A673 (cell line): ENCODE data around the gene PTTG2. TPM values are rescaled to one million over a fixed set of nuclear protein-coding genes. Genes with fewer than 3 reads are reported as not detected.

Experiments
- BruUV-seq: library from RNA; stranded (reverse); fragments of 400-500 nt; replicated peaks from 2 replicates; lab custom pipeline; 2021; lab: Mats Ljungman, UMichigan
- CTCF ChIA-PET: fragments of 300-600 bp; sonication (Branson Sonifier 250); formaldehyde crosslinking; loops from one replicate; lab custom pipeline; 2022; ENCODE audit warnings: antibody characterized with exemption; lab: Charles Lee
- POLR2A ChIA-PET: fragments of 300-600 bp; sonication (Branson Sonifier 250); formaldehyde crosslinking; loops from one replicate; lab custom pipeline; 2022; ENCODE audit warnings: antibody characterized with exemption; ENCODE audit not compliant: low non-redundant PET; lab: Charles Lee
- DNase-seq: peaks from one replicate; pipeline ENCODE4 v3.0.0-alpha.2; 2015; ENCODE audit warnings: low spot score
- H3K27ac ChIP-seq: fragments of 200-600 bp; sonication (generic); 2 replicates; pipeline ENCODE4 v1.5.1; 2016; ENCODE audit warnings: mixed run types, low read depth, mild to moderate bottlenecking, mixed read lengths, antibody characterized with exemption, low read length; ENCODE audit not compliant: poor library complexity, severe bottlenecking
- H3K27me3 ChIP-seq: fragments of 200-600 bp; sonication (generic); replicated peaks from 2 replicates; pipeline ENCODE4 v1.6.1; 2017; ENCODE audit warnings: mixed run types, low read depth, mild to moderate bottlenecking, mixed read lengths, antibody characterized with exemption, low read length; ENCODE audit not compliant: insufficient read depth, poor library complexity
- H3K36me3 ChIP-seq: fragments of 200-600 bp; sonication (generic); 2 replicates; pipeline ENCODE4 v1.6.1; 2016; ENCODE audit warnings: mixed run types, mild to moderate bottlenecking, mixed read lengths, antibody characterized with exemption, low read length; ENCODE audit not compliant: insufficient read depth, poor library complexity, severe bottlenecking
- H3K4me1 ChIP-seq: fragments of 200-600 bp; sonication (generic); 2 replicates; pipeline ENCODE4 v1.6.1; 2017; ENCODE audit warnings: mixed run types, mild to moderate bottlenecking, mixed read lengths, antibody characterized with exemption, low read length; ENCODE audit not compliant: insufficient read depth, poor library complexity, severe bottlenecking
- H3K4me3 ChIP-seq: fragments of 200-600 bp; sonication (generic); 2 replicates; pipeline ENCODE4 v1.5.1; 2016; ENCODE audit warnings: low read depth, mixed run types, mild to moderate bottlenecking, mixed read lengths, low read length; ENCODE audit not compliant: poor library complexity, severe bottlenecking
- H3K9me3 ChIP-seq: fragments of 200-600 bp; sonication (generic); 2 replicates; pipeline ENCODE4 v1.6.1; 2016; ENCODE audit warnings: mixed run types, low read depth, mild to moderate bottlenecking, mixed read lengths, antibody characterized with exemption, low read length; ENCODE audit not compliant: poor library complexity, severe bottlenecking
- EZH2 ChIP-seq: fragments of 200-600 bp; sonication (generic); IDR thresholded peaks from 2 replicates; pipeline ENCODE4 v1.6.1; 2017; ENCODE audit warnings: borderline replicate concordance, low read depth, mild to moderate bottlenecking, mixed read lengths, antibody characterized with exemption, low read length; ENCODE audit not compliant: poor library complexity, severe bottlenecking
- intact Hi-C: fragments of 100-400 bp; cut with micrococcal nuclease; formaldehyde crosslinking; loops from one replicate; pipeline ENCODE4 v1.10.0; 2022; ENCODE audit not compliant: unreplicated experiment
- total RNA-seq: library from RNA; stranded (reverse); gene quantifications from 2 replicates; pipeline ENCODE4 v1.2.3, GENCODE V29; 2021
- TF ChIP-seq, protein P1 (sequence below): fragments of 300-800, 200-600 bp; sonication (generic); conservative IDR thresholded peaks from 2 replicates; pipeline ENCODE4 v1.5.1; 2017; ENCODE audit warnings: low read depth, mild to moderate bottlenecking, antibody characterized with exemption, low read length, moderate library complexity, mixed read lengths

Gene PTTG2
- total RNA-seq, 1 experiment from 2014 or later: not detected

DNA sequence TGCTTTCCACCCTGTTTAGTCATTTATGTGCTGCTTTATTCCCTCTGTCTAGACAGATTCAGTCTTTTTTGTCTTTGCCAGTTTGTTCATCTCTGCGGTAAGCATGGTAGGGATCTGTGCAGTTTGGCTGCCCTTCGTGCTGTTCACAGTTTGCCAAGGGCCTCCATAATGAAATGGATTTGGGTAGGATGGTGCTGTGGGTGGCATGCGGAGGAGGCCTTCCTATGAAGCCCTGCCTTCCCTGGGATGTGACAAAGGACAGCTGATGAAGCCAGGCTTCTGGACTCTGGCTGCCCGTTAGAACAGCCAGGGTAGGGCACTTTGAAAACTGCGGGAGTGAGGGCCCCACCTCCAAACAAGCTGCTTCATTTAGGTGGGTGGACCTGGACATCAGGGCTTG is 47.4 kb downstream of the PTTG2 start:
- no peak for TF ChIP-seq EZH2
- TF ChIP-seq, protein P1, sequence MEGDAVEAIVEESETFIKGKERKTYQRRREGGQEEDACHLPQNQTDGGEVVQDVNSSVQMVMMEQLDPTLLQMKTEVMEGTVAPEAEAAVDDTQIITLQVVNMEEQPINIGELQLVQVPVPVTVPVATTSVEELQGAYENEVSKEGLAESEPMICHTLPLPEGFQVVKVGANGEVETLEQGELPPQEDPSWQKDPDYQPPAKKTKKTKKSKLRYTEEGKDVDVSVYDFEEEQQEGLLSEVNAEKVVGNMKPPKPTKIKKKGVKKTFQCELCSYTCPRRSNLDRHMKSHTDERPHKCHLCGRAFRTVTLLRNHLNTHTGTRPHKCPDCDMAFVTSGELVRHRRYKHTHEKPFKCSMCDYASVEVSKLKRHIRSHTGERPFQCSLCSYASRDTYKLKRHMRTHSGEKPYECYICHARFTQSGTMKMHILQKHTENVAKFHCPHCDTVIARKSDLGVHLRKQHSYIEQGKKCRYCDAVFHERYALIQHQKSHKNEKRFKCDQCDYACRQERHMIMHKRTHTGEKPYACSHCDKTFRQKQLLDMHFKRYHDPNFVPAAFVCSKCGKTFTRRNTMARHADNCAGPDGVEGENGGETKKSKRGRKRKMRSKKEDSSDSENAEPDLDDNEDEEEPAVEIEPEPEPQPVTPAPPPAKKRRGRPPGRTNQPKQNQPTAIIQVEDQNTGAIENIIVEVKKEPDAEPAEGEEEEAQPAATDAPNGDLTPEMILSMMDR: no peak
- DNase-seq: no peak
- no peak overlapping the region for H3K27ac ChIP-seq
- ChIA-PET CTCF (no interaction called here), POLR2A (no interaction called here)
- peaks cover 9% of the 10 kb centered on the region for H3K4me1 ChIP-seq
- intact Hi-C loops: no loop called here
- no peak overlapping the region for H3K4me3 ChIP-seq
- no peaks in the 10 kb centered on the region for H3K27me3 ChIP-seq
- BruUV-seq: no TSS peak
- H3K9me3 ChIP-seq: no peaks in the 10 kb centered on the region
- no peaks in the 10 kb centered on the region for H3K36me3 ChIP-seq

DNA sequence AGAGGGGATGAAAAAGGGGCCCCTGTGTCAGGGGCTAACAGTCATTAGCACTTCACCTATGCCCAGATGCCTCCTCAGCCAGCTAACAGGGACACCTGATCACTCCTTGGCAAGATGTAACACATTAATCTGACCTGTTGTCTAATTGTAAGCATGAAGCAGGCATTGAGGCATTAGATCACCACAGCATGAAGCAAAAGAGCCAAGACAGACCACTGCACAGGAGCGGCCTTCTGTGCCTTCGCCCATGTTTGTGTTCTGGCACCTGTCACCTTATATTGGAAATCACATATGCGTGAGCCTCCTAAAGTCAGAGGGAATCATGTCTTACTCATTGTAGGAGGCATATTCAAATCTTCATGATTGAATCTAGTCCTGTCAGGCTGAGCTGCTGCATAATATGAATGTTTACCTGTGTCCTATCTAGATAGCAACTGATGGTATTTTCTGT is 48.4 kb downstream of the PTTG2 start:
- no peak overlapping the region for H3K27ac ChIP-seq
- H3K4me1 ChIP-seq: peaks cover 11% of the 10 kb centered on the region
- intact Hi-C loops: no loop called here
- no peaks in the 10 kb centered on the region for H3K9me3 ChIP-seq
- no TSS peak for BruUV-seq
- TF ChIP-seq, protein P1: no peak
- no peak for TF ChIP-seq EZH2
- DNase-seq: no peak
- CTCF ChIA-PET: no interaction called here
- no peak overlapping the region for H3K4me3 ChIP-seq
- H3K36me3 ChIP-seq: no peaks in the 10 kb centered on the region
- POLR2A ChIA-PET: no interaction called here
- H3K27me3 ChIP-seq: no peaks in the 10 kb centered on the region

DNA sequence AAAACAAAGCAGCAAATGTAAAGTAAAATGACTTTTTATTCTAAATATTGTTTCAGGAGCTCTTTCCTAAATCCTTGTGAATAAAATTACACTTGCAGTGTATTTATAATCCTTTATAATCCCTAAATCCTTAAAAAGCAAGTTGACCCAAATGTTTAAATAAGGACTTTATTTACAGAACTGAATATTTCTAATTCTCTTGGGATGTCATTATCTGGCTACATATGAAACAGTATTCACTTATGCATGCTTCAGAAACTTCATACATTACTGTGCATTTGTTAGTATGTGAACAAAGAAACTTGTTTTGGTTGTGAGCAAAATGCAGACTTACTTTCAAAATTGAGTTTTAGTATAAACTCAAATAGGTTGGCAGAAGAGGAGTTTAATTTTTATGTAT is 49.2 kb downstream of the PTTG2 start:
- Histone ChIP-seq H3K4me3 (no peak overlapping the region), H3K9me3 (no peaks in the 10 kb centered on the region), H3K27ac (no peak overlapping the region), H3K27me3 (no peaks in the 10 kb centered on the region), H3K4me1 (peaks cover 17% of the 10 kb centered on the region), H3K36me3 (no peaks in the 10 kb centered on the region)
- no peak for DNase-seq
- intact Hi-C loops: no loop called here
- POLR2A ChIA-PET: no interaction called here
- CTCF ChIA-PET: no interaction called here
- no TSS peak for BruUV-seq
- TF ChIP-seq EZH2: no peak
- TF ChIP-seq, protein P1: no peak
